A673 (cell line): ENCODE results near the gene ELOB. TPM values are rescaled to one million over a fixed set of nuclear protein-coding genes. Genes with fewer than 3 reads are reported as not detected.

Experiments
- BruUV-seq: library from RNA; stranded (reverse); fragments of 400-500 nt; replicated peaks from 2 replicates; lab custom pipeline; 2021; lab: Mats Ljungman, UMichigan
- CTCF ChIA-PET: fragments of 300-600 bp; sonication (Branson Sonifier 250); formaldehyde crosslinking; loops from one replicate; lab custom pipeline; 2022; ENCODE audit warnings: antibody characterized with exemption; lab: Charles Lee
- POLR2A ChIA-PET: fragments of 300-600 bp; sonication (Branson Sonifier 250); formaldehyde crosslinking; loops from one replicate; lab custom pipeline; 2022; ENCODE audit warnings: antibody characterized with exemption; ENCODE audit not compliant: low non-redundant PET; lab: Charles Lee
- DNase-seq: peaks from one replicate; pipeline ENCODE4 v3.0.0-alpha.2; 2015; ENCODE audit warnings: low spot score
- H3K27ac ChIP-seq: fragments of 200-600 bp; sonication (generic); 2 replicates; pipeline ENCODE4 v1.5.1; 2016; ENCODE audit warnings: mixed run types, low read depth, mild to moderate bottlenecking, mixed read lengths, antibody characterized with exemption, low read length; ENCODE audit not compliant: poor library complexity, severe bottlenecking
- H3K27me3 ChIP-seq: fragments of 200-600 bp; sonication (generic); replicated peaks from 2 replicates; pipeline ENCODE4 v1.6.1; 2017; ENCODE audit warnings: mixed run types, low read depth, mild to moderate bottlenecking, mixed read lengths, antibody characterized with exemption, low read length; ENCODE audit not compliant: insufficient read depth, poor library complexity
- H3K36me3 ChIP-seq: fragments of 200-600 bp; sonication (generic); 2 replicates; pipeline ENCODE4 v1.6.1; 2016; ENCODE audit warnings: mixed run types, mild to moderate bottlenecking, mixed read lengths, antibody characterized with exemption, low read length; ENCODE audit not compliant: insufficient read depth, poor library complexity, severe bottlenecking
- H3K4me1 ChIP-seq: fragments of 200-600 bp; sonication (generic); 2 replicates; pipeline ENCODE4 v1.6.1; 2017; ENCODE audit warnings: mixed run types, mild to moderate bottlenecking, mixed read lengths, antibody characterized with exemption, low read length; ENCODE audit not compliant: insufficient read depth, poor library complexity, severe bottlenecking
- H3K4me3 ChIP-seq: fragments of 200-600 bp; sonication (generic); 2 replicates; pipeline ENCODE4 v1.5.1; 2016; ENCODE audit warnings: low read depth, mixed run types, mild to moderate bottlenecking, mixed read lengths, low read length; ENCODE audit not compliant: poor library complexity, severe bottlenecking
- H3K9me3 ChIP-seq: fragments of 200-600 bp; sonication (generic); 2 replicates; pipeline ENCODE4 v1.6.1; 2016; ENCODE audit warnings: mixed run types, low read depth, mild to moderate bottlenecking, mixed read lengths, antibody characterized with exemption, low read length; ENCODE audit not compliant: poor library complexity, severe bottlenecking
- EZH2 ChIP-seq: fragments of 200-600 bp; sonication (generic); IDR thresholded peaks from 2 replicates; pipeline ENCODE4 v1.6.1; 2017; ENCODE audit warnings: borderline replicate concordance, low read depth, mild to moderate bottlenecking, mixed read lengths, antibody characterized with exemption, low read length; ENCODE audit not compliant: poor library complexity, severe bottlenecking
- intact Hi-C: fragments of 100-400 bp; cut with micrococcal nuclease; formaldehyde crosslinking; loops from one replicate; pipeline ENCODE4 v1.10.0; 2022; ENCODE audit not compliant: unreplicated experiment
- total RNA-seq: library from RNA; stranded (reverse); gene quantifications from 2 replicates; pipeline ENCODE4 v1.2.3, GENCODE V29; 2021
- TF ChIP-seq, protein P1 (sequence below): fragments of 300-800, 200-600 bp; sonication (generic); conservative IDR thresholded peaks from 2 replicates; pipeline ENCODE4 v1.5.1; 2017; ENCODE audit warnings: low read depth, mild to moderate bottlenecking, antibody characterized with exemption, low read length, moderate library complexity, mixed read lengths

ELOB gene
- total RNA-seq, 1 experiment from 2014 or later: 188 TPM

DNA sequence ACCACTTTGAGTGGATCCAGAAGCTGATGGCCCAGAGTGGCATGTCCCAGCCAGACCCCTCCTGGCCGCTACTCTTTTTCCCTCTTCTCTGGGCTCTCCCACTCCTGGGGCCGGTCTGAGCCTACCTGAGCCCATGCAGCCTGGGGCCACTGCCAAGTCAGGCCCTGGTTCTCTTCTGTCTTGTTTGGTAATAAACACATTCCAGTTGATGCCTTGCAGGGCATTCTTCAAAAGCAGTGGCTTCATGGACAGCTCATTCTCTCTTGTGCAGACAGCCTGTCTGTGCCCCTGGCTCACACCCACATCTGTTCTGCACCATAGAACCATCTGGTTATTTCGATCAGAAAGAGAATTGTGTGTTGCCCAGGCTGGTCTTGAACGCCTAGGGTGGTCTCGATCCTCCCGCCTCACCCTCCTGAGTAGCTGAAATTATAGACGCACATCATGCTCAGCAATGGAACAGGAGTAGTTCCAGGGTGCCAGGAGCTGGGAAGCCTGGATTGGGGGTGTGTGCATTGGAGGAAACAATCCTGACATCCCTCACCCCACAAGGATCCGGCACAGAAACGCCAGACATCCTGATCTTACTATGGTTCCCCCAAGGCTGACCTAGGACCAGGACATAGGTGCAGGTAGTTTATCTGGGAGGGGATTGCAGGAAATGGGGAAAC, 44.5 kb upstream of the ELOB start:
- Histone ChIP-seq H3K27me3 (no peaks in the 10 kb centered on the region), H3K36me3 (no peaks in the 10 kb centered on the region), H3K4me3 (no peak overlapping the region), H3K27ac (no peak overlapping the region), H3K4me1 (no peaks in the 10 kb centered on the region), H3K9me3 (no peaks in the 10 kb centered on the region)
- intact Hi-C loops: no loop called here
- ChIA-PET CTCF (no interaction called here), POLR2A (no interaction called here)
- BruUV-seq: no TSS peak
- no peak for DNase-seq
- TF ChIP-seq EZH2: no peak
- TF ChIP-seq, protein P1, sequence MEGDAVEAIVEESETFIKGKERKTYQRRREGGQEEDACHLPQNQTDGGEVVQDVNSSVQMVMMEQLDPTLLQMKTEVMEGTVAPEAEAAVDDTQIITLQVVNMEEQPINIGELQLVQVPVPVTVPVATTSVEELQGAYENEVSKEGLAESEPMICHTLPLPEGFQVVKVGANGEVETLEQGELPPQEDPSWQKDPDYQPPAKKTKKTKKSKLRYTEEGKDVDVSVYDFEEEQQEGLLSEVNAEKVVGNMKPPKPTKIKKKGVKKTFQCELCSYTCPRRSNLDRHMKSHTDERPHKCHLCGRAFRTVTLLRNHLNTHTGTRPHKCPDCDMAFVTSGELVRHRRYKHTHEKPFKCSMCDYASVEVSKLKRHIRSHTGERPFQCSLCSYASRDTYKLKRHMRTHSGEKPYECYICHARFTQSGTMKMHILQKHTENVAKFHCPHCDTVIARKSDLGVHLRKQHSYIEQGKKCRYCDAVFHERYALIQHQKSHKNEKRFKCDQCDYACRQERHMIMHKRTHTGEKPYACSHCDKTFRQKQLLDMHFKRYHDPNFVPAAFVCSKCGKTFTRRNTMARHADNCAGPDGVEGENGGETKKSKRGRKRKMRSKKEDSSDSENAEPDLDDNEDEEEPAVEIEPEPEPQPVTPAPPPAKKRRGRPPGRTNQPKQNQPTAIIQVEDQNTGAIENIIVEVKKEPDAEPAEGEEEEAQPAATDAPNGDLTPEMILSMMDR: no peak

DNA sequence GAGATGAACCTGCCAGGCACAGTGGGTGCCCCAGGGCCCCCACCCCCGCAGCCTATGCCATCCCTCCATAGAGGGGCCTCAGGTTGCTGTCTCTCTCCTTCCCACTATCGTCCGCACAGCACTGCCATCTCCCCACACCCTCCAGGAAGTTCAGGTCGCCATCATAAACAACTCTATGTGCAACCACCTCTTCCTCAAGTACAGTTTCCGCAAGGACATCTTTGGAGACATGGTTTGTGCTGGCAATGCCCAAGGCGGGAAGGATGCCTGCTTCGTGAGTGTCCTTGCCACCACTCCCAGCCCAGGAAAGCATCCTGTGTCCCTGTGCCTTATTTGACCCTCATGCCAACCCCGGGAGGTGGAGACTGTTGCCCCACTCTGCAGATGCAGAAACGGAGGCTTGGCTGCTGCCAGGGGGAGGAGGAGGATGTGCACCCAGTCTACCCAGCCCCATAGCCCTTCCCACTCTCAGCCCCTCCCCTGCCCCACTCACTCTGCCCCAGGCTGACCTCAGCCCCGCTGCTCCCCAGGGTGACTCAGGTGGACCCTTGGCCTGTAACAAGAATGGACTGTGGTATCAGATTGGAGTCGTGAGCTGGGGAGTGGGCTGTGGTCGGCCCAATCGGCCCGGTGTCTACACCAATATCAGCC, 43.9 kb upstream of the ELOB start:
- CTCF ChIA-PET: no interaction called here
- Histone ChIP-seq H3K9me3 (no peaks in the 10 kb centered on the region), H3K4me1 (no peaks in the 10 kb centered on the region), H3K36me3 (no peaks in the 10 kb centered on the region), H3K27me3 (no peaks in the 10 kb centered on the region), H3K4me3 (no peak overlapping the region), H3K27ac (no peak overlapping the region)
- no TSS peak for BruUV-seq
- POLR2A ChIA-PET: no interaction called here
- DNase-seq: no peak
- intact Hi-C loops: no loop called here
- TF ChIP-seq, protein P1: no peak
- no peak for TF ChIP-seq EZH2

DNA sequence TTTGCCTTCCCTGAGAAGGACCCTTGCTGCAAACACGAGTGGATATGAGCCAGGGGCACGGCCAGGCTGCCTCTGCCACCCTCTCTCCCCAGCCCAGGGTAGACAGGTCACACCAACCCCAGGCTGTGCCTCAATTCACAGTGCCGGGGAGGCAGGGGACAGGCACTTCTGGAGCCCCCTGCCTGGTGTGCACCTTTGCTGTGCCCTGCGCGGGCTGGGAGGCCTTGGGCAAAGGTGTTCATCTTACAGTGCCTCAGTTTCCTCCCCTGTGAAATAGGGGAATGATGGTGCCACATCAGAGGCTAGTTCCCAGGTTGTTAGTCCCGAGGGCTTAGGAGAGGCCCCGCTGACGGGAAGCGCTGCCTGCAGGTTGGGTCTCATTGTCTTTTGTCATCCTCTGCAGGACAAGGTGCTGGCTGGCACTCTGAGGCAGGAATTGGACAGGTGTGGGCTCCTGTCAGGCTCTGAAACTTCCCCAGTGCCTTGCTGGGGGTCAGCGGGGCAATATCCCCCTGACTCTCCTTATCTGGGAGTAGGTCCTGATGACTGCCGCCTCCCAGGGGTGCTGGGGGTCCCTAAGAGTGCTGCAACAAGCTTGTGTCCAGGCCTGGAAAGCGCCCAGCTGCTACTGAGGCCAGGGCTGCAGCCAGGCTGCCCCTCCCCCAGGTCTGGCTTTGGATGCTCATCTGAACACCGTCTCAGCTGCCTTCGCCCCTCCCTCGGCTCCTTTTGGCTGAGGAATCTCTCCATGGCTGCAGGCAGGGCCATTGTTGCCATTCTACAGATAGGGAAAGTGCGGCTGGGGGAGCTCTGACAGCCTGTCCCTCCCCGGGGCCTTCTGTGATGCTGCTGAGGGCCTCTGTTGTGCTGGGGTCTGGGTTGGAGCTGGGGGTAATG, 43.1 kb upstream of the ELOB start:
- ChIA-PET POLR2A (no interaction called here), CTCF (no interaction called here)
- intact Hi-C loops: no loop called here
- TF ChIP-seq, protein P1: no peak
- TF ChIP-seq EZH2: no peak
- no TSS peak for BruUV-seq
- H3K4me3 ChIP-seq: no peak overlapping the region
- no peaks in the 10 kb centered on the region for H3K27me3 ChIP-seq
- no peaks in the 10 kb centered on the region for H3K4me1 ChIP-seq
- H3K9me3 ChIP-seq: no peaks in the 10 kb centered on the region
- no peak overlapping the region for H3K27ac ChIP-seq
- H3K36me3 ChIP-seq: no peaks in the 10 kb centered on the region
- DNase-seq: no peak
